Measurements from ENCODE around the gene ANKRD13A. TPM values are rescaled to one million over a fixed set of nuclear protein-coding genes. Genes with fewer than 3 reads are reported as not detected.
A peak's percentile ranks its signal among the peaks of the same experiment; 100 is the strongest.

The ANKRD13A gene
- total RNA-seq, 1 donor from 2014 or later = 55.4 TPM

DNA sequence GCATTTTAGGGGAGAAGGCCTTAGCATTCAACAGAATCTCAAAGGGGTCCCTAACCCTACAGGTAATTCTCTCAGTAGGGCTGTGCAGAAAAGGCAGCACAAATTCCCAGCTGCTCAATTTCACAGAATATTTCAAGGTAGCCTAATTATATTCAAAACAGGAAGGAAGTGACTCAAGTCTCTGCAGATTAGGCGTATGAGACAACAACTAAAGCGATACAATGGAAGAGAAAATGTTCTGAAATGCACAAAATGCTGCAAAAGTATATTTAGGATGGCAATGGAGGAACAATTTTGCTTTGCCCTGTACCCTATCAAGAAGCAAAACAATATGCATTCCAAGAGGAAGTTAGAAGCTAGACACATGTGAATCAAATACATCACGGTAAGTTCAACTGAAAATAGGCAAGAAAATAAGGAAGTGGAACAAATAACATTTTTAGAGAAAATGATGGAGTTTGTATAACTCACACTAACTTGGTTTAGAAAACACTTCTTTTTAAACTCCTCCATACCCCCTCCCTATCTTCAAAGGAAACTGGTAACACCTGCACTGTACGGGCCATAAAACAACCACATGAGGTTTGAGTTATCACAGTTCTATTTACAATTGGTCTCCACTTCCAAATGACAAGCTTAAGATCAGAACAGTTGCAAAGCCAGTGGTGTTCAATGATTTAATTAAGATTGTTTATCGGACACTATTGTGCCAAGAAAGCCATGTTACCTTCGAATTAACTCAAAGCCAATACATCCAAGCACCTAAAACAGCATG lies 4.6 kb upstream of the ANKRD13A start:
- Mint-ChIP-seq H3K4me3 (ENCODE audit: unreplicated experiment) (peak overlapping the region; percentile 97), H3K27ac (ENCODE audit: unreplicated experiment) (peak overlapping the region; percentile 39), H3K9me3 (ENCODE audit: unreplicated experiment) (no peaks in the 10 kb centered on the region), H3K4me1 (ENCODE audit: unreplicated experiment) (peaks cover 48% of the 10 kb centered on the region), H3K36me3 (ENCODE audit: low read depth, unreplicated experiment) (peaks cover 21% of the 10 kb centered on the region), H3K27me3 (ENCODE audit: unreplicated experiment) (peaks cover 9% of the 10 kb centered on the region)
- TF ChIP-seq, protein P1, sequence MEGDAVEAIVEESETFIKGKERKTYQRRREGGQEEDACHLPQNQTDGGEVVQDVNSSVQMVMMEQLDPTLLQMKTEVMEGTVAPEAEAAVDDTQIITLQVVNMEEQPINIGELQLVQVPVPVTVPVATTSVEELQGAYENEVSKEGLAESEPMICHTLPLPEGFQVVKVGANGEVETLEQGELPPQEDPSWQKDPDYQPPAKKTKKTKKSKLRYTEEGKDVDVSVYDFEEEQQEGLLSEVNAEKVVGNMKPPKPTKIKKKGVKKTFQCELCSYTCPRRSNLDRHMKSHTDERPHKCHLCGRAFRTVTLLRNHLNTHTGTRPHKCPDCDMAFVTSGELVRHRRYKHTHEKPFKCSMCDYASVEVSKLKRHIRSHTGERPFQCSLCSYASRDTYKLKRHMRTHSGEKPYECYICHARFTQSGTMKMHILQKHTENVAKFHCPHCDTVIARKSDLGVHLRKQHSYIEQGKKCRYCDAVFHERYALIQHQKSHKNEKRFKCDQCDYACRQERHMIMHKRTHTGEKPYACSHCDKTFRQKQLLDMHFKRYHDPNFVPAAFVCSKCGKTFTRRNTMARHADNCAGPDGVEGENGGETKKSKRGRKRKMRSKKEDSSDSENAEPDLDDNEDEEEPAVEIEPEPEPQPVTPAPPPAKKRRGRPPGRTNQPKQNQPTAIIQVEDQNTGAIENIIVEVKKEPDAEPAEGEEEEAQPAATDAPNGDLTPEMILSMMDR (IDR thresholded peaks at IDR 0.05; ENCODE audit: unreplicated experiment) = no peak
- DNase-seq (ENCODE audit: low spot score) = no peak

DNA sequence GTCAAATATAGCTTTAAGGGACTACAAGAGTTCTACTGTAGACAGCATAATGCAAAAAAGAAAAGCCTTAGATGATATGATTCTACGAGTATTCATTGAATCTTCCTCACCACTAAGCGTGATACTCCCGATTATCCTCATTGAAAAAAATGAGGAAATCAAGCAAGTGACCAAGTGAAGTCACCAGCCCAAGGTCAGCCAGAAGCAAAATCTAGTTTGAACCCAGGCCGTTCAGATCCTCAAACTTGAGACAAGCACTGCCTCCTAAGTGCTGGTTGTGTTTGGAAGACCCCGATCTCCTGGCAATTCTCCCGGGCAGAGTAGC lies 3.9 kb upstream of the ANKRD13A start:
- H3K27me3 Mint-ChIP-seq (ENCODE audit: unreplicated experiment) = peaks cover 14% of the 10 kb centered on the region

GRCh38 chr12:109995686-109996482 lies 3.3 kb upstream of the ANKRD13A start, which contains the start of gene GIT2:
Gene GIT2, minus strand, starts transcription at chr12:109996368. Its CDS starts 144 bp downstream, at chr12:109996224.
- Mint-ChIP-seq H3K27ac (ENCODE audit: unreplicated experiment) (peak within 1 kb of the TSS; percentile 93), H3K9me3 (ENCODE audit: unreplicated experiment) (no peaks in the 10 kb centered on the region), H3K4me1 (ENCODE audit: unreplicated experiment) (peaks cover 47% of the 10 kb centered on the region), H3K27me3 (ENCODE audit: unreplicated experiment) (peaks cover 14% of the 10 kb centered on the region), H3K36me3 (ENCODE audit: low read depth, unreplicated experiment) (peaks cover 23% of the 10 kb centered on the region), H3K4me3 (ENCODE audit: unreplicated experiment) (peak within 1 kb of the TSS; percentile 97)
- DNase-seq (ENCODE audit: low spot score) = peak; percentile 88
- TF ChIP-seq, protein P1 (IDR thresholded peaks at IDR 0.05; ENCODE audit: unreplicated experiment) = no peak

More for the DNA sequence above, 3.9 kb upstream of the ANKRD13A start:
- H3K27ac Mint-ChIP-seq (ENCODE audit: unreplicated experiment) = peak overlapping the region; percentile 83
- H3K4me3 Mint-ChIP-seq (ENCODE audit: unreplicated experiment) = peak overlapping the region; percentile 97
- TF ChIP-seq, protein P1 (IDR thresholded peaks at IDR 0.05; ENCODE audit: unreplicated experiment) = no peak
- DNase-seq (ENCODE audit: low spot score) = no peak
- peaks cover 49% of the 10 kb centered on the region for H3K4me1 Mint-ChIP-seq (ENCODE audit: unreplicated experiment)
- peaks cover 25% of the 10 kb centered on the region for H3K36me3 Mint-ChIP-seq (ENCODE audit: low read depth, unreplicated experiment)
- H3K9me3 Mint-ChIP-seq (ENCODE audit: unreplicated experiment) = no peaks in the 10 kb centered on the region

DNA sequence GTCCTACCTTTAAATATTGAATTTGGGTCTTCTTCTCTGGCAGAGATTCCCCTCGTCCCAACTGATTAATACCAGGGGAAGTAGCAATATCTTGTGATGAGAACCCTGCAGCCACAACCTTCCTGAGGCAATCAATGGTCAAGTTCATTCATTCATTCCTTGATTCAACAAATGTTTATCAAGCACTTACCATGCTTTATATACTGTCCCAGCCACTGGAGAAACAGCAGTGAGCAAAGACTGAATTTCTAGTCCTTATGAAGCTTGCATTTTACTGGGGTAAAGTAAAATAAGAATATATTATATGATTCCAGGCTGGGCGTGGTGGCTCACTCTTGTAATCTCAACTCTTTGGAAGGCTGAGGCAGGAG lies 2.8 kb upstream of the ANKRD13A start:
- H3K4me1 Mint-ChIP-seq (ENCODE audit: unreplicated experiment) = peaks cover 47% of the 10 kb centered on the region
- H3K27ac Mint-ChIP-seq (ENCODE audit: unreplicated experiment) = peak overlapping the region; percentile 93
- H3K27me3 Mint-ChIP-seq (ENCODE audit: unreplicated experiment) = peaks cover 14% of the 10 kb centered on the region
- peak overlapping the region; percentile 90 for H3K4me3 Mint-ChIP-seq (ENCODE audit: unreplicated experiment)
- no peaks in the 10 kb centered on the region for H3K9me3 Mint-ChIP-seq (ENCODE audit: unreplicated experiment)
- TF ChIP-seq, protein P1 (IDR thresholded peaks at IDR 0.05; ENCODE audit: unreplicated experiment) = no peak
- peaks cover 22% of the 10 kb centered on the region for H3K36me3 Mint-ChIP-seq (ENCODE audit: low read depth, unreplicated experiment)
- DNase-seq (ENCODE audit: low spot score) = no peak

GRCh38 chr12:109997393-109997792 lies 1.8 kb upstream of the ANKRD13A start:
- Mint-ChIP-seq H3K4me3 (ENCODE audit: unreplicated experiment) (no peak overlapping the region), H3K27me3 (ENCODE audit: unreplicated experiment) (peaks cover 14% of the 10 kb centered on the region), H3K36me3 (ENCODE audit: low read depth, unreplicated experiment) (peaks cover 17% of the 10 kb centered on the region), H3K9me3 (ENCODE audit: unreplicated experiment) (no peaks in the 10 kb centered on the region), H3K4me1 (ENCODE audit: unreplicated experiment) (peaks cover 47% of the 10 kb centered on the region), H3K27ac (ENCODE audit: unreplicated experiment) (no peak overlapping the region)
- DNase-seq (ENCODE audit: low spot score) = no peak
- TF ChIP-seq, protein P1 (IDR thresholded peaks at IDR 0.05; ENCODE audit: unreplicated experiment) = no peak
